WERI-Rb-1 (cell line): ENCODE results near the gene KCTD21.
A peak's percentile ranks its signal among the peaks of the same experiment; 100 is the strongest.

Experiments
- DNase-seq: peaks from one replicate; pipeline ENCODE4 v3.0.0-alpha.2; 2020
- H3K27ac ChIP-seq: fragments of 250-450 bp; sonication (Bioruptor Pico); 2 replicates; pipeline ENCODE4 v1.5.1; 2020; ENCODE audit warnings: mild to moderate bottlenecking, moderate library complexity
- H3K27me3 ChIP-seq: fragments of 250-450 bp; sonication (Bioruptor Pico); 2 replicates; pipeline ENCODE4 v1.5.1; 2021; ENCODE audit warnings: mild to moderate bottlenecking, low read depth, moderate library complexity; ENCODE audit not compliant: insufficient read depth, severe bottlenecking
- H3K36me3 ChIP-seq: fragments of 250-450 bp; sonication (Bioruptor Pico); 2 replicates; pipeline ENCODE4 v1.5.1; 2020; ENCODE audit warnings: mild to moderate bottlenecking, moderate library complexity
- H3K4me3 ChIP-seq: 2 replicates; pipeline ENCODE4 v1.5.1; 2011; ENCODE audit warnings: low read depth, mild to moderate bottlenecking, control low read depth, low read length
- H3K9me3 ChIP-seq: fragments of 250-450 bp; sonication (Bioruptor Pico); 2 replicates; pipeline ENCODE4 v1.5.1; 2021; ENCODE audit warnings: mild to moderate bottlenecking, moderate library complexity; ENCODE audit not compliant: severe bottlenecking
- TF ChIP-seq, protein P1 (sequence below): IDR thresholded peaks from 2 replicates; pipeline ENCODE4 v1.5.1; 2011; ENCODE audit warnings: low read depth, mild to moderate bottlenecking, control low read depth, inconsistent platforms, low read length

Gene KCTD21

DNA sequence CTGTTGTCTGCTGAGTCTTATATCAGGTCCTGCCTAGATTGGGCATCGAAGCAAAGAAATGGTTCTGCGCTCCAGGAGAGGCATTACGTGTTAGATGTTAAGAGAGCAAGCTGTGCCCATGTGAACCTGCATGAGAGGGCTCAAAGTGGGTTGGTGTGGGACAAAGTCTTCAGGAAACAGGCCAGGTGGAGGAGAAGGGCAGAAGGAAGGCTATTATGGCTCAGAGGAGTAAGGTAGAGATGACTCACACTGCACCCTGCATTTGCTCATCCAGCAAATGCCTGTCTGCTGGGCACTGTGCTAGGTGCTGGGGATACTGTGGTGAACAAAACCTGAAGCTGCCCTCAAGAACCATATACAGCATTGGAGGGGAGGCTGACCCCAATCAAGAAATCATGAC lies 6.1 kb upstream of the KCTD21 start:
- no peak overlapping the region for H3K4me3 ChIP-seq
- H3K27me3 ChIP-seq, result no peaks in the 10 kb centered on the region
- no peaks in the 10 kb centered on the region for H3K9me3 ChIP-seq
- TF ChIP-seq, protein P1, sequence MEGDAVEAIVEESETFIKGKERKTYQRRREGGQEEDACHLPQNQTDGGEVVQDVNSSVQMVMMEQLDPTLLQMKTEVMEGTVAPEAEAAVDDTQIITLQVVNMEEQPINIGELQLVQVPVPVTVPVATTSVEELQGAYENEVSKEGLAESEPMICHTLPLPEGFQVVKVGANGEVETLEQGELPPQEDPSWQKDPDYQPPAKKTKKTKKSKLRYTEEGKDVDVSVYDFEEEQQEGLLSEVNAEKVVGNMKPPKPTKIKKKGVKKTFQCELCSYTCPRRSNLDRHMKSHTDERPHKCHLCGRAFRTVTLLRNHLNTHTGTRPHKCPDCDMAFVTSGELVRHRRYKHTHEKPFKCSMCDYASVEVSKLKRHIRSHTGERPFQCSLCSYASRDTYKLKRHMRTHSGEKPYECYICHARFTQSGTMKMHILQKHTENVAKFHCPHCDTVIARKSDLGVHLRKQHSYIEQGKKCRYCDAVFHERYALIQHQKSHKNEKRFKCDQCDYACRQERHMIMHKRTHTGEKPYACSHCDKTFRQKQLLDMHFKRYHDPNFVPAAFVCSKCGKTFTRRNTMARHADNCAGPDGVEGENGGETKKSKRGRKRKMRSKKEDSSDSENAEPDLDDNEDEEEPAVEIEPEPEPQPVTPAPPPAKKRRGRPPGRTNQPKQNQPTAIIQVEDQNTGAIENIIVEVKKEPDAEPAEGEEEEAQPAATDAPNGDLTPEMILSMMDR, result no peak
- no peak for DNase-seq
- no peak overlapping the region for H3K27ac ChIP-seq
- H3K36me3 ChIP-seq, result peaks cover 9% of the 10 kb centered on the region; the same call in 1 of the 2 replicates

DNA sequence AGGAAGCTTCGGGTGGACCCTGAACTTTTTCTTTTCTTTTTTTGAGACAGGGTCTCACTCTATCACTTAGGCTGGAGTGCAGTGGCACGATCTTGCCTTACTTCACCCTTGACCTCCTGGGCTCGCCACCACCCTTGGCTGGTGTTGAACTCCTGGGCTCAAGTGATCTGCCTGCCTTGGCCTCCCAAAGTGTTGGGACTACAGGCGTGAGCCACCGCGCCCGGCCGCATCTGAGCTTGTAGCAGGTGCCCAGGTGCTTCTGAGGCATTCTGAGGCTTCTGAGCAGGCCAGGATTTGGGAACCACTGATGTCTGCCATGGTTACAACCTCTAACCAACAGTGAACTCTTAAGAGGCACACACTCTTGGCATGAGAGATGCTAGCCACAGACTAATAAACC lies 5.4 kb upstream of the KCTD21 start:
- TF ChIP-seq, protein P1, result no peak
- no peaks in the 10 kb centered on the region for H3K27me3 ChIP-seq
- H3K27ac ChIP-seq, result no peak overlapping the region

DNA sequence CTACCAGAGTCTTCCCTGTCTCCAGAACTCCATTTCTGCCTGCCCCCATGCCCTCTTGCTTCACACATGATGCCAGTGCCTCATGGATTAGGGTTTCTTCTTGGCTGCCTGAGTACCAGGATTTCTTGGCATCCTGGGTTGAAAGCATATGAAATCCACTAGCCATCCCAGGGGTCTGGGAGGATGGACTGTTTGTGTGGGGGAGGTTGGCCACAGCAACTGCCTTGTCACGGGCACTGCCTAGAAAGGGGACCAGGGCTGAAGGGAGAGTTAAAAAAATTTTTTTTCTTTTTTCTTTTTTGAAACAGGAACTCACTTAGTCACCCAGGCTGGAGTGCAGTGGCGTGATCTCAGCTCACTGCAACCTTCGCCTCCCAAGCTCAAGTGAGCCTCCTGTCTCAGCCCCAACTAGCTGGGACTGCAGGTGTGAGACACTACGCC lies 4.5 kb upstream of the KCTD21 start:
- TF ChIP-seq, protein P1, result no peak
- DNase-seq, result no peak
- H3K27ac ChIP-seq, result peak overlapping the region; percentile 80

More for the DNA sequence above, 5.4 kb upstream of the KCTD21 start:
- DNase-seq, result no peak
- Histone ChIP-seq H3K36me3 (peaks cover 9% of the 10 kb centered on the region; the same call in 1 of the 2 replicates), H3K4me3 (no peak overlapping the region), H3K9me3 (no peaks in the 10 kb centered on the region)

DNA sequence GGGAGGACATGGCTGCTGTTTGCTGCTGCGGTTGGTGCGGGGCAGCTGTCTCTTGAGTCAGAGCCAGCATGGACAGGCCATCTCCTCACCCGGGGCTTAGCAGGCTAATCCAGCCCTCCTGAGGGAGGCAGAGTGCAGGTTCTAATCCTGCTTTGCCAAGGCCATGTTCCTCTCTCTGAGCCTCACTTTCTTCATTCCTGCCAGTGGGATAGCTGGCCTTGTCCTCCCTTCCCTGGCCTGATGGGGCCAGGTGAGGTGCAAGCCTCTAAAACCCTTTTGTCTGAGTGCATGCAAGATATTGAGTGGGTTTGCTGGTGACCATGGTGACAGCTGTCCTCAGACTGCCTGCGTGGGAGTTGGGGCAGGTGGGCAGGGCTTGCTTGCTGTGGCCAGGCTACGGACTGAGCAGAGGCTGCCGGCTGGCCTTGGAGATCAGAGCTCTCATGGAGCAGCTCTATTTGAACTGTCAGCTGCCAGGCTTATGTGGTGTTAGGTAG lies 3.8 kb upstream of the KCTD21 start:
- TF ChIP-seq, protein P1, result no peak
- peak overlapping the region; percentile 80 for H3K27ac ChIP-seq
- no peaks in the 10 kb centered on the region for H3K27me3 ChIP-seq
- H3K36me3 ChIP-seq, result peaks cover 6% of the 10 kb centered on the region; the same call in 1 of the 2 replicates
- DNase-seq, result peak; percentile 87
- H3K4me3 ChIP-seq, result no peak overlapping the region
- H3K9me3 ChIP-seq, result no peaks in the 10 kb centered on the region

More for the DNA sequence above, 4.5 kb upstream of the KCTD21 start:
- Histone ChIP-seq H3K4me3 (no peak overlapping the region), H3K9me3 (no peaks in the 10 kb centered on the region), H3K36me3 (peaks cover 6% of the 10 kb centered on the region; the same call in 1 of the 2 replicates), H3K27me3 (no peaks in the 10 kb centered on the region)

DNA sequence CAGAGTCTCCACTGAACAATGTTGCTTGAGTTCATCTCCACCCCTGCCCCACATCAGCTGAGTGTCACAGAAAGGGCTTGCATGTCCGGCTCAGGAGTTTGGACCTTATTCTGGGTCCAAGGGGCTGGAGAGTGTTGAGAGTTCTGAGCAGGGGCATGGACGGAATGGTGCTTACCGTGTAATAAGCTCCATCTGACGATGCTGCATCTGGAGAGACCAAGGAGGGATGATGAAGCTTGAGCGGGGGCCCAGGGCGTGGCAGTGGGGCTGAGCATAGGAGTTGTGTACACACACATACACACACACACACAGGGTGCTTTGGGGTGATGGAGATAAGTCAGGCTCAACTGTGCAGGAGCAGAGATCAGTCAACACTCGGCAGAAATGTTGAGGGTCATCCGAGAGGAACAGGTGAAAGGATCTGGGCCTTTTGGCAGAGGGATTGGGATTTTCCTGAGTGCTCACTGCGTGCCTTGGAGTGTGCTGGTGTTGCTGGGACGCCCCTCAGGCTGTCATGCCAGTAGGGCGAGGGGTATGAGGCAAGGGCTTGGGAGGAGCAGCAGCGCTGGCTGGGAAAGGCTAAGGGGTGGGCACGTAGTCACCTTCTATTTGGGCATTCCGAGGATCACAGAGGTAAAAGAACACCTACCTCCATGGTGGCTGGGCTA lies 2.6 kb upstream of the KCTD21 start:
- H3K36me3 ChIP-seq, result peaks cover 6% of the 10 kb centered on the region; the same call in 1 of the 2 replicates
- no peak for DNase-seq
- H3K27me3 ChIP-seq, result no peaks in the 10 kb centered on the region
- no peak overlapping the region for H3K4me3 ChIP-seq
- H3K27ac ChIP-seq, result no peak overlapping the region
- TF ChIP-seq, protein P1, result no peak
- H3K9me3 ChIP-seq, result no peaks in the 10 kb centered on the region
